GM19035 (cell line): ENCODE data around the gene C16orf96.

ENCODE experiments used
- ATAC-seq: cut with Tn5 transposase; IDR thresholded peaks from one replicate; pipeline ENCODE4 v1.9.1; 2021; ENCODE audit not compliant: unreplicated experiment

The C16orf96 gene

GRCh38 chr16:4525069-4525468, 31.1 kb upstream of the C16orf96 start:
- no peak for ATAC-seq

- no peak for ATAC-seq
These were observed 30.4 kb upstream of the C16orf96 start for GRCh38 chr16:4525634-4526277.

- no peak for ATAC-seq
These were observed 26.8 kb upstream of the C16orf96 start for GRCh38 chr16:4529085-4530060.

GRCh38 chr16:4531811-4532210, 24.3 kb upstream of the C16orf96 start:
- no peak for ATAC-seq

GRCh38 chr16:4532238-4532637, 23.9 kb upstream of the C16orf96 start:
- no peak for ATAC-seq

- no peak for ATAC-seq
These were observed 22.6 kb upstream of the C16orf96 start for GRCh38 chr16:4533490-4533889.

- no peak for ATAC-seq
These were observed 21.9 kb upstream of the C16orf96 start for GRCh38 chr16:4534151-4534790.

- no peak for ATAC-seq
These were observed 20.5 kb upstream of the C16orf96 start for GRCh38 chr16:4535627-4536108.

- ATAC-seq = no peak
These were observed 19.6 kb upstream of the C16orf96 start for GRCh38 chr16:4536391-4537106.

- peak; percentile 24 for ATAC-seq
These were observed 18.5 kb upstream of the C16orf96 start for GRCh38 chr16:4537376-4538343.

GRCh38 chr16:4538350-4539235, 17.5 kb upstream of the C16orf96 start, which contains the start of gene CDIP1:
Gene CDIP1, minus strand, starts transcription at chr16:4538773. Its CDS starts 24,643 bp downstream, at chr16:4514130.
- ATAC-seq = peak; percentile 73

- ATAC-seq = no peak
These were observed 16.3 kb upstream of the C16orf96 start for GRCh38 chr16:4539716-4540284.

- ATAC-seq = no peak
These were observed 11.7 kb upstream of the C16orf96 start for GRCh38 chr16:4544473-4544872.

- no peak for ATAC-seq
These were observed 8.0 kb upstream of the C16orf96 start for GRCh38 chr16:4548124-4548523.

GRCh38 chr16:4550591-4550990, 5.5 kb upstream of the C16orf96 start:
- no peak for ATAC-seq

GRCh38 chr16:4552541-4552940, 3.6 kb upstream of the C16orf96 start:
- ATAC-seq = no peak

- ATAC-seq = no peak
These were observed 440 bp downstream of the C16orf96 start for GRCh38 chr16:4556580-4556979.

- ATAC-seq = no peak
These were observed 1.8 kb downstream of the C16orf96 start for GRCh38 chr16:4557973-4558372.
